SHP77 (cell line): ENCODE data around the gene MTHFD1.

ENCODE experiments used
- DNase-seq, 2 experiments: peaks; one replicate each; lab custom pipeline; 2025; lab: John Stamatoyannopoulos, UW

MTHFD1 gene

GRCh38 chr14:64407329-64407728, 19.2 kb downstream of the MTHFD1 start:
- DNase-seq = no peak

- DNase-seq = no peak
Measured at GRCh38 chr14:64409126-64409920, 21.2 kb downstream of the MTHFD1 start.

GRCh38 chr14:64410084-64410774, 22.1 kb downstream of the MTHFD1 start:
- DNase-seq = no peak

- no peak for DNase-seq
Measured at GRCh38 chr14:64411001-64411400, 22.8 kb downstream of the MTHFD1 start.

- DNase-seq = no peak
Measured at GRCh38 chr14:64412237-64412636, 24.1 kb downstream of the MTHFD1 start.

- DNase-seq = no peak
Measured at GRCh38 chr14:64416348-64416932, 28.3 kb downstream of the MTHFD1 start.

GRCh38 chr14:64417055-64417770, 29.1 kb downstream of the MTHFD1 start:
- DNase-seq = no peak

- DNase-seq = no peak
Measured at GRCh38 chr14:64417771-64418125, 29.6 kb downstream of the MTHFD1 start.

- no peak for DNase-seq
Measured at GRCh38 chr14:64419003-64419402, 30.9 kb downstream of the MTHFD1 start.

- no peak for DNase-seq
Measured at GRCh38 chr14:64421166-64421565, 33.0 kb downstream of the MTHFD1 start.

GRCh38 chr14:64422005-64422404, 33.9 kb downstream of the MTHFD1 start:
- no peak for DNase-seq

GRCh38 chr14:64422756-64423155, 34.6 kb downstream of the MTHFD1 start:
- no peak for DNase-seq

- no peak for DNase-seq
Measured at GRCh38 chr14:64423987-64424386, 35.8 kb downstream of the MTHFD1 start.

GRCh38 chr14:64434528-64434927, 46.4 kb downstream of the MTHFD1 start:
- DNase-seq = no peak

- DNase-seq = no peak
Measured at GRCh38 chr14:64438181-64438841, 50.2 kb downstream of the MTHFD1 start.

- DNase-seq = no peak
Measured at GRCh38 chr14:64439141-64439540, 51.0 kb downstream of the MTHFD1 start.

GRCh38 chr14:64440494-64440893, 52.3 kb downstream of the MTHFD1 start:
- DNase-seq = no peak

GRCh38 chr14:64442300-64442988, 54.3 kb downstream of the MTHFD1 start:
- no peak for DNase-seq

GRCh38 chr14:64444140-64444539, 56.0 kb downstream of the MTHFD1 start:
- no peak for DNase-seq

GRCh38 chr14:64444984-64445845, 57.1 kb downstream of the MTHFD1 start:
- DNase-seq = no peak
